Bronchial epithelial cell (primary cell): ENCODE data around the gene MYL9. TPM values are rescaled to one million over a fixed set of nuclear protein-coding genes. Genes with fewer than 3 reads are reported as not detected.

Source experiments
- DNase-seq: peaks from one replicate; pipeline ENCODE4 v3.0.0-alpha.2; 2010; ENCODE audit warnings: low read depth
- FAIRE-seq: peaks from 2 replicates; lab custom pipeline; 2011; peaks lifted over from hg19 to GRCh38; lab: Jason Lieb, UNC
- H3K27me3 ChIP-seq: 2 replicates; pipeline ENCODE4 v1.5.1; 2011; ENCODE audit warnings: low read length; ENCODE audit not compliant: control insufficient read depth, insufficient read depth
- H3K36me3 ChIP-seq: 2 replicates; pipeline ENCODE4 v1.5.1; 2011; ENCODE audit warnings: low read length; ENCODE audit not compliant: control insufficient read depth, insufficient read depth
- H3K4me3 ChIP-seq: 2 replicates; pipeline ENCODE4 v1.5.1; 2011; ENCODE audit warnings: mild to moderate bottlenecking, low read depth, low read length, control low read depth
- total RNA-seq: library from RNA; depleted of rRNA; stranded (reverse); fragments of >200 nt; gene quantifications from 2 replicates; pipeline ENCODE4 v1.2.1, GENCODE V29; 2014
- TF ChIP-seq, protein P1 (sequence below): IDR thresholded peaks from 2 replicates; pipeline ENCODE4 v1.5.1; 2011; ENCODE audit warnings: mild to moderate bottlenecking, moderate library complexity, low read length, control low read depth, inconsistent platforms; ENCODE audit not compliant: insufficient read depth, severe bottlenecking

Gene MYL9
- total RNA-seq, 1 donor from 2014 or later = 0.53 TPM

DNA sequence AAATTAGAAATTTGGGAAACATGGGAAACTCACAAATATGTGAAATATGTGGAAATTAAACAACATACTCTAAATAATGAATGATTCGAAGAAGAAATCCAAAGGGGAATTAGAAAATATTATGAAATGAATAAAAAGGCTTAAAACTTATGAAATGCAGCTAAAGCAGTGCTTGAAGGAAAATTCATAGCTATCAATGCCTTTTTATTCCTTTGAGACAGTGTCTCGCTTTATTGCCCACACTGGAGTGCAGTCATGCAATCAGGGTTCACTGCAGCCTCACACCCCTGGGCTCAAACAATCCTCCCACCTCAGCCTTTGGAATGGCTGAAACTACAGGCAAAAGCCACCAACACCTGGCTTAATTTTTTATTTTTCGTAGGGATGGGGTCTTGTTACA is 24.2 kb downstream of the MYL9 start:
- Histone ChIP-seq H3K4me3 (no peak overlapping the region), H3K27me3 (no peaks in the 10 kb centered on the region), H3K36me3 (no peaks in the 10 kb centered on the region)
- FAIRE-seq = no peak
- DNase-seq = no peak
- TF ChIP-seq, protein P1, sequence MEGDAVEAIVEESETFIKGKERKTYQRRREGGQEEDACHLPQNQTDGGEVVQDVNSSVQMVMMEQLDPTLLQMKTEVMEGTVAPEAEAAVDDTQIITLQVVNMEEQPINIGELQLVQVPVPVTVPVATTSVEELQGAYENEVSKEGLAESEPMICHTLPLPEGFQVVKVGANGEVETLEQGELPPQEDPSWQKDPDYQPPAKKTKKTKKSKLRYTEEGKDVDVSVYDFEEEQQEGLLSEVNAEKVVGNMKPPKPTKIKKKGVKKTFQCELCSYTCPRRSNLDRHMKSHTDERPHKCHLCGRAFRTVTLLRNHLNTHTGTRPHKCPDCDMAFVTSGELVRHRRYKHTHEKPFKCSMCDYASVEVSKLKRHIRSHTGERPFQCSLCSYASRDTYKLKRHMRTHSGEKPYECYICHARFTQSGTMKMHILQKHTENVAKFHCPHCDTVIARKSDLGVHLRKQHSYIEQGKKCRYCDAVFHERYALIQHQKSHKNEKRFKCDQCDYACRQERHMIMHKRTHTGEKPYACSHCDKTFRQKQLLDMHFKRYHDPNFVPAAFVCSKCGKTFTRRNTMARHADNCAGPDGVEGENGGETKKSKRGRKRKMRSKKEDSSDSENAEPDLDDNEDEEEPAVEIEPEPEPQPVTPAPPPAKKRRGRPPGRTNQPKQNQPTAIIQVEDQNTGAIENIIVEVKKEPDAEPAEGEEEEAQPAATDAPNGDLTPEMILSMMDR = no peak

DNA sequence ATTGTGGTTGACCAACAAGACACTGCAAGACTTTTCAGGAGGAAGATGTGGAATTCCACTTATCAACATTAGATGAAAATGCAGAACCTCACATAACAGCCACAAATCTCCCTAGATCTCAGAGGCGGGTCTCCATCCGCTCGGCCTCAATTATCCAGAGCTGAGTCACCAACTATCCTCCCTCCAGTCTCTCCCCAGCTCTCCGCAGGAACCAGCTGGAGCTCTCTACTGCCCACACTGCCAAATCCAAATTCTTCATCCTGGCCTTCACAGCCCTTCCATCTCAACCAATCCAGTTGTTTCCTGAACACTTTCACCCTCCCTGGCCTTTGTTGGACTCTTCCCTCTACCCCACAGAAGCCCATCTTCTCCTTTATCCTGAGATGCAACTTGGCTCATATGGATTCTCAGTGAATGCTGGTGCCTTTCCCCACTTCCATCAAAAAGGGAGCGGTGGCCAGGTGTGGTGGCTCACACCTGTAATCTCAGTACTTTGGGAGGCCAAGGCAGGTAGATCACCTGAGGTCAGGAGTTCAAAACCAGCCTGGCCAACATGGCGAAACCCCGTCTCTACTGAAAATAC is 28.6 kb downstream of the MYL9 start:
- H3K36me3 ChIP-seq = no peaks in the 10 kb centered on the region
- no peak for FAIRE-seq
- no peaks in the 10 kb centered on the region for H3K27me3 ChIP-seq
- TF ChIP-seq, protein P1 = no peak
- DNase-seq = no peak
- H3K4me3 ChIP-seq = no peak overlapping the region

DNA sequence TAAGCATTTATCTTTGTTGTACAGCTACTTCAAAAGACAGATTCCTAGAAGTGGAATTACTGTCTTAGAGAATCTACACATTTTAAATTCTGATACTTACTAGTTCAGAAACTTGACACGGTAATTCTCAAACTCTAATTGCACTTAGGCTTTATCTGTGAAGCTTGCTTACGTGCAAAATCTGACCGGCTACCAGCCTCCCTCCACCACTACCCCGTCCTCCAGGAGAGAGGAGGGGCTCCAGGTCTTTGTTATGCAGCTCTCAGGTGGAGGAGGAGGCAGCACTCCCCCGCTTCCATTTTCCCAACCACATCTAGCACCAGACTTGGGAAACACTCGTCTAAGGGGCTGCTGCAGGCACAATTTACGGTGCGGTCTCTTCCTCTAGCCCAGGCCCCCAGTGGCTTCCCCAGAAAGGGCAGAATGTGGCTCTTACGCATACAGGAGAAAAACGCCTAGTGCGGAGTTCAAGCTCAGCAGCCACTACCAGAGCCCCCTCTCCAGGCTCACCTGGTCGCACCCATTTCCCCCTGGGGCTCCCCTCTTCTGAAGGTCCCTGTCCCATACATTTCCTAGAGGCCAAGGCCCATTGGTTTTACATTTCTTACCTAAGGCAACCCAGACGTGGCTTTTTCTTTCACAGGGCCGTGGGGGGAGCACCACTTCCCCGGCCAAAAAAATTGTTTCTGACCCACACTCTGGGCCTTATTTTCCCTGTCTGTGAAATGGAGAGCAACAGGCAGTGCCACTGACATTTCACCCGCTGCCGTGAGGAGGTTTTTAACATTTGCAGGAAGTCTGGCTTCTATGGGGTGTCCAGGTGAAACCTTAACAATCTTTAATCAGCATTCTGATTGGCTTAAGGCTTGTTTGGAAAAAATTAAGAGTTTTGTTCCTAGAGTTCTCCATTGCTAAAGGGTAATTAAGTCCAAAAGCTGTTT is 30.5 kb downstream of the MYL9 start:
- H3K27me3 ChIP-seq = no peaks in the 10 kb centered on the region
- no peaks in the 10 kb centered on the region for H3K36me3 ChIP-seq
- TF ChIP-seq, protein P1 = no peak
- no peak overlapping the region for H3K4me3 ChIP-seq
- DNase-seq (no peak), FAIRE-seq (no peak)

DNA sequence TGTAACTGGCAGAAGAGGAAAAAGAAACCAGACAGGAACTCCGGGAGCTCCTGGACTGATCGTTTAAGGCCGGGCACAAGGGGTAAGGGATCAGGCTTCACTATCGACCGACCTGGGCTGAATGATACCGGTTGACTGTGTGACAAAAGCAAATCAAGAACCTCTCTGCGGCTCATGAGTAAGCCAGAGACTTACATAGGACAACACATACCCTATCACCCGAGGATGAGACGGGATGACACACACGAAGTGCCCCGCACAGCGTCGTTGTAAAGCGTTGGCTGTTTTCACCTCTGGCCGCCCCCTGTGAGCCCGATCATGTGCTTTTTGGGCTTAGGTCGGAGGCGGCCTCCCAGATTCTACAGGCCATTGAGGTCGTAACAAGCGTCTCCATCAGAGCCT is 31.4 kb downstream of the MYL9 start:
- peak; percentile 51 for DNase-seq

DNA sequence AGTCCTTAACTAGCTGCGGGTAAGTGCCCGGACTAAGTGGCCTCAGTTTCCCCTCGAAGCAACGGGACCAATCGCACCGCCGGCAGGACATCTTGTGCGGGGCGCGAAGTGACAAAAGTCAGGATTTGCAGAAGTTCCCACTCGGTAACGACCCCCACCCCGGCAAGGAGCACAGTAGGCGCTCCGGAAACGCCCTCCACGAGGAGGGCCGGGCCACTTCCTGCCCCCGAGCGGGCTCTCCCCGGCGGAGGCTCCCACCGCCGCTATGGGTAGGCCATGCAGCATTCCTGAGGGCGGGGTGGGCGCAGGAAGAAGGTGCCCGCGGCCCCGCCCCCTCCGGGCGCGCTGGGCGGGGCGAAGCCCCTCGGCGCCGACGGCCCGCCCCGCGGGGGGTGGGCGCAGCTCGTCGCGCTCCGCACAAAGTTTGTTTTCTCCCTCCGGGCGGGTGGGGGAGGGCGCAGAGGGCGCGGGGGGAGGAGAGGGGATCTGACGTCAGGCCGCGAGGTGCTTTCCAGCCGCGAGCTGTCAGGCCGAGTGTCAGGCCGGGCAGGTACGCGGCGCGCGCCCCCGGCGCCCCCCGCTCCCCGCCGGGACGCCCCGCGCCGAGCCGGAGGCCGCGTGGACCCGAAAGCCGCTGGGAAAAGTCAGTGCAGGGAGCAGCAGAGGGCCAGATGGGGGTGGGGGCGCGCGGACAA is 31.9 kb downstream of the MYL9 start, which contains the start of gene TGIF2:
Gene TGIF2, plus strand, starts transcription at position 495 of the 695 bp plus-strand sequence. CDS start 5,178 bp downstream, outside the sequence.
- peak; percentile 55 for DNase-seq
- H3K27me3 ChIP-seq = no peaks in the 10 kb centered on the region
- no peak for FAIRE-seq
- H3K4me3 ChIP-seq = peak within 1 kb of the TSS; percentile 67
- TF ChIP-seq, protein P1 = no peak
- no peaks in the 10 kb centered on the region for H3K36me3 ChIP-seq

More for the DNA sequence above, 31.4 kb downstream of the MYL9 start:
- no peak for FAIRE-seq
- no peaks in the 10 kb centered on the region for H3K27me3 ChIP-seq
- peak overlapping the region; percentile 67 for H3K4me3 ChIP-seq
- no peaks in the 10 kb centered on the region for H3K36me3 ChIP-seq
- TF ChIP-seq, protein P1 = no peak
